Germinal center (tissue), 1 donor: ENCODE results near the gene POLR2J3.
"Not testable (repeated sequence)": the region's sequence is repeated elsewhere in the genome, so short reads cannot be mapped to it uniquely, and the experiment has no call there.

Experiments
- DNase-seq: peaks from one replicate; pipeline ENCODE4 v3.0.0; 2012; ENCODE audit warnings: mixed read lengths, low spot score

POLR2J3 gene

DNA sequence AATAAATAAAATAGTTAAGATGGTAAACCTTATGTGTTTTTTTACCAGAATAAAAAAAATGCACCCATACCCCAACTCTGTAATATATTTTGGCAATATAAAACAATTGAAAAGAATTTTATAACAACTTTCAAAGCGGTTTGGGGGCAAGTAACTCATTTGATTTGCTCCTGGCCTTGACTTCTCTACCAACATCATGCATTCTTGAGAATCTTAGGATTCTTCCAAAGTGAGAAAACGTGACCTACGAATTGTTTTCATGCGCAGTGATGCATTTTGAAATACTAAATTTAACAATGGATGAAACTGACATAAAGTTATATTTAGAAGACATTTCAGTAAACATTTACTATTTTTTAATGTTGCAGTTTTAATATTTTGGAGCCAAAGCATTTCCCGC is 51.6 kb downstream of the POLR2J3 start:
- not testable (repeated sequence) for DNase-seq

DNA sequence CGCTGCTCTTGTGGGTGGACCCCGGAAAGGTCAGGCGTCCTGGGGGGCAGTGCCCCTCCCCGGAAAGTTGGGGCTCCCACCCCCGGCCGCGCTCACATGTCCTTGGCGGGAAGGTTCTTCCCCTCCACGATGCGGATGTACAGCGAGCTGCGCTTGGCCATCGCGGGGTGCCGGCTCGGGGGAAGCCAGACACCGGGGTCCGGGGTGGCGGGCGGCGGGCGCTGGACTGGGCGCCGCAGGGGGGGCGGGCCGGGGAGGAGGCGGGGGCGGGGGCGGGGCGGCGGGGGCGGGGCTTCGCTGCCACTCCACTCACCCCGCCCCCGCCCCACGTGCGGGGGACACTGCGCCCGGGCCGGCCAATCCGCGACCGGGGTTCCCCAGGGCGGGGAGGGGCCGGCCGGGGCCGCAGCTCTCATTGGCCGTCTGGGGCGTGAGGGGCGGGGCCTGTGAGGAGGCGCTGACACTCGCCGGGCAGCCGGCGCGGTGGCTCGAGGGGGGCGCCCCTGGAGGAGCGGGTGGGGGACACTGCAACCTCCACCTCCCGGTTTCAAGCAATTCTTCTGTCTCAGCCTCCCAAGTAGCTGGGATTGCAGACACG is 54.7 kb downstream of the POLR2J3 start, which contains the start of gene RASA4B:
Gene RASA4B, minus strand, starts transcription at position 228 of the 598 bp plus-strand sequence. Its CDS starts 67 bp downstream, at position 161.
- not testable (repeated sequence) for DNase-seq
